Osteoblast (primary cell): ENCODE data around the gene SRSF3. TPM values are rescaled to one million over a fixed set of nuclear protein-coding genes. Genes with fewer than 3 reads are reported as not detected.

Source experiments
- DNase-seq: peaks from one replicate; pipeline ENCODE4 v3.0.0; 2011; ENCODE audit warnings: low spot score, mixed read lengths; ENCODE audit not compliant: insufficient read length; ENCODE audit errors: missing footprints
- H2AFZ ChIP-seq: 2 replicates; pipeline ENCODE4 v1.6.0; 2011; ENCODE audit warnings: mild to moderate bottlenecking, low read length
- H3K27ac ChIP-seq: 2 replicates; pipeline ENCODE4 v1.5.1; 2011; ENCODE audit warnings: mild to moderate bottlenecking, low read depth, low read length, moderate library complexity
- H3K27me3 ChIP-seq: 2 replicates; pipeline ENCODE4 v1.6.0; 2012; ENCODE audit warnings: mild to moderate bottlenecking, control low read depth, inconsistent platforms, low read length, moderate library complexity; ENCODE audit not compliant: insufficient read depth
- H3K36me3 ChIP-seq: 2 replicates; pipeline ENCODE4 v1.5.1; 2011; ENCODE audit warnings: mild to moderate bottlenecking, low read length, control low read depth, moderate library complexity; ENCODE audit not compliant: insufficient read depth
- H3K4me1 ChIP-seq: 2 replicates; pipeline ENCODE4 v1.5.1; 2011; ENCODE audit warnings: mild to moderate bottlenecking, low read length, control low read depth, moderate library complexity; ENCODE audit not compliant: insufficient read depth
- H3K4me2 ChIP-seq: 2 replicates; pipeline ENCODE4 v1.6.0; 2011; ENCODE audit warnings: mild to moderate bottlenecking, low read length; ENCODE audit not compliant: insufficient read depth
- H3K4me3 ChIP-seq: fragments of 200-600 bp; sonication (generic); 3 replicates; pipeline ENCODE4 v1.5.1; 2012; ENCODE audit warnings: mild to moderate bottlenecking, low read length, inconsistent platforms; ENCODE audit not compliant: insufficient read depth
- H3K79me2 ChIP-seq: 2 replicates; pipeline ENCODE4 v1.6.0; 2012; ENCODE audit warnings: mild to moderate bottlenecking, low read length, control low read depth, inconsistent platforms; ENCODE audit not compliant: insufficient read depth
- H3K9me3 ChIP-seq: 2 replicates; pipeline ENCODE4 v1.5.1; 2011; ENCODE audit warnings: low read depth, low read length, control low read depth
- H4K20me1 ChIP-seq: 2 replicates; pipeline ENCODE4 v1.6.0; 2012; ENCODE audit warnings: mild to moderate bottlenecking, low read length, control low read depth; ENCODE audit not compliant: insufficient read depth
- CTCF ChIP-seq: IDR thresholded peaks from 2 replicates; pipeline ENCODE4 v1.5.1; 2011; ENCODE audit warnings: mild to moderate bottlenecking, low read depth, low read length, moderate library complexity; ENCODE audit errors: extremely low read depth
- total RNA-seq: library from RNA; depleted of rRNA; stranded (reverse); fragments of >200 nt; gene quantifications from 2 replicates; pipeline ENCODE4 v1.2.3, GENCODE V29; 2012

SRSF3 gene
- total RNA-seq, 1 donor: 289 TPM

- H3K27me3 ChIP-seq: no peaks in the 10 kb centered on the region
- DNase-seq: no peak
- H3K79me2 ChIP-seq: no peaks in the 10 kb centered on the region
- H2AFZ ChIP-seq: no peak overlapping the region
- H3K4me1 ChIP-seq: peaks cover 4% of the 10 kb centered on the region
- no peak overlapping the region for H3K4me2 ChIP-seq
- no peak overlapping the region for H3K4me3 ChIP-seq
- no peaks in the 10 kb centered on the region for H3K9me3 ChIP-seq
- TF ChIP-seq CTCF: no peak
- H4K20me1 ChIP-seq: peaks cover 29% of the 10 kb centered on the region
- no peak overlapping the region for H3K27ac ChIP-seq
- peaks cover 29% of the 10 kb centered on the region for H3K36me3 ChIP-seq
These were observed 19.2 kb downstream of the SRSF3 start for GRCh38 chr6:36613200-36613995.

- Histone ChIP-seq H3K27ac (no peak overlapping the region), H3K4me3 (no peak overlapping the region), H3K27me3 (no peaks in the 10 kb centered on the region), H3K36me3 (peaks cover 16% of the 10 kb centered on the region), H3K9me3 (no peaks in the 10 kb centered on the region), H2AFZ (no peak overlapping the region), H3K4me1 (peaks cover 4% of the 10 kb centered on the region), H3K4me2 (no peak overlapping the region), H3K79me2 (no peaks in the 10 kb centered on the region), H4K20me1 (peaks cover 19% of the 10 kb centered on the region)
- DNase-seq: peak; percentile 76
- TF ChIP-seq CTCF: peak; percentile 86
These were observed 21.0 kb downstream of the SRSF3 start for GRCh38 chr6:36615018-36615761.

- no peak for DNase-seq
These were observed 22.8 kb downstream of the SRSF3 start for GRCh38 chr6:36616893-36617521.

More at GRCh38 chr6:36616893-36617521, 22.8 kb downstream of the SRSF3 start:
- no peak overlapping the region for H3K4me3 ChIP-seq
- H2AFZ ChIP-seq: no peak overlapping the region
- H3K79me2 ChIP-seq: no peaks in the 10 kb centered on the region
- TF ChIP-seq CTCF: no peak
- no peak overlapping the region for H3K4me2 ChIP-seq
- H3K36me3 ChIP-seq: peaks cover 4% of the 10 kb centered on the region
- no peaks in the 10 kb centered on the region for H3K9me3 ChIP-seq
- H3K4me1 ChIP-seq: peaks cover 4% of the 10 kb centered on the region
- no peak overlapping the region for H3K27ac ChIP-seq
- no peaks in the 10 kb centered on the region for H3K27me3 ChIP-seq
- peaks cover 10% of the 10 kb centered on the region for H4K20me1 ChIP-seq
